ENCODE results near the gene RORC.
"Not testable (repeated sequence)": the region's sequence is repeated elsewhere in the genome, so short reads cannot be mapped to it uniquely, and the experiment has no call there.

Gene RORC

DNA sequence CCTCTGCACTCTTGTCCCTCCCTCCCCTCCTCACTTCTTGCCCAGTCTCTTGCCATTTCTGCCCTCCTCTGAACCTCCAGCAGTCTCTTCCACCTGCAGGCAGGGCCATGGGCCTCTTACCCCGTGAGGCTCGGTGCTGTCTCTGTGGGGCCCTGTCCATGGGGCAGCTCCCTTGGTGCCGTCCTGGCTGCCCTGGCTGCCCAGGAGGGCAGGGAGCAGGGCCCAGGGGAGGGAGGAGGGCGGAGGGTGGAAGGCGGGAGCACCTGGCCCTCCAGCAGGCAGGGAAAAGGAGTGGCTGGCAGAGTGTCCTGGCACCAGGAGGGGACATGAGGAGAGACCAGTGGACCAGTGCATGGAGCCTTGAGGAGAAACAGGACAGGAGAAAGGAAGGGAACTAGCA is at the start of gene RORC:
Gene RORC (minus strand): TSS at position 198 of the 400 bp plus-strand sequence. CDS start 38 bp downstream, at position 160.
- TF ChIP-seq, protein P1, sequence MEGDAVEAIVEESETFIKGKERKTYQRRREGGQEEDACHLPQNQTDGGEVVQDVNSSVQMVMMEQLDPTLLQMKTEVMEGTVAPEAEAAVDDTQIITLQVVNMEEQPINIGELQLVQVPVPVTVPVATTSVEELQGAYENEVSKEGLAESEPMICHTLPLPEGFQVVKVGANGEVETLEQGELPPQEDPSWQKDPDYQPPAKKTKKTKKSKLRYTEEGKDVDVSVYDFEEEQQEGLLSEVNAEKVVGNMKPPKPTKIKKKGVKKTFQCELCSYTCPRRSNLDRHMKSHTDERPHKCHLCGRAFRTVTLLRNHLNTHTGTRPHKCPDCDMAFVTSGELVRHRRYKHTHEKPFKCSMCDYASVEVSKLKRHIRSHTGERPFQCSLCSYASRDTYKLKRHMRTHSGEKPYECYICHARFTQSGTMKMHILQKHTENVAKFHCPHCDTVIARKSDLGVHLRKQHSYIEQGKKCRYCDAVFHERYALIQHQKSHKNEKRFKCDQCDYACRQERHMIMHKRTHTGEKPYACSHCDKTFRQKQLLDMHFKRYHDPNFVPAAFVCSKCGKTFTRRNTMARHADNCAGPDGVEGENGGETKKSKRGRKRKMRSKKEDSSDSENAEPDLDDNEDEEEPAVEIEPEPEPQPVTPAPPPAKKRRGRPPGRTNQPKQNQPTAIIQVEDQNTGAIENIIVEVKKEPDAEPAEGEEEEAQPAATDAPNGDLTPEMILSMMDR (IDR thresholded peaks at IDR 0.05; ENCODE audit: insufficient read depth, low read length, poor library complexity, severe bottlenecking), result no peak
- Histone ChIP-seq H3K4me3 (replicated peaks; ENCODE audit: low read depth, low read length) (no peak within 1 kb of the TSS), H3K27me3 (replicated peaks; ENCODE audit: control insufficient read depth, insufficient read depth, low read length) (no peaks in the 10 kb centered on the region; the same call in 1 of the 2 replicates), H3K36me3 (ENCODE audit: control insufficient read depth, insufficient read depth, low read length) (no peaks in the 10 kb centered on the region)
- no peak for DNase-seq (ENCODE audit: extremely low read depth, insufficient read length)

GRCh38 chr1:151875419-151876097 is 44.0 kb upstream of the RORC start:
- H3K27me3 ChIP-seq (replicated peaks; ENCODE audit: control insufficient read depth, insufficient read depth, low read length), result no peaks in the 10 kb centered on the region
- no peak for DNase-seq (ENCODE audit: extremely low read depth, insufficient read length)
- no peak overlapping the region for H3K4me3 ChIP-seq (replicated peaks; ENCODE audit: low read depth, low read length)
- H3K36me3 ChIP-seq (ENCODE audit: control insufficient read depth, insufficient read depth, low read length), result peaks cover 2% of the 10 kb centered on the region
- TF ChIP-seq, protein P1 (IDR thresholded peaks at IDR 0.05; ENCODE audit: insufficient read depth, low read length, poor library complexity, severe bottlenecking), result no peak

DNA sequence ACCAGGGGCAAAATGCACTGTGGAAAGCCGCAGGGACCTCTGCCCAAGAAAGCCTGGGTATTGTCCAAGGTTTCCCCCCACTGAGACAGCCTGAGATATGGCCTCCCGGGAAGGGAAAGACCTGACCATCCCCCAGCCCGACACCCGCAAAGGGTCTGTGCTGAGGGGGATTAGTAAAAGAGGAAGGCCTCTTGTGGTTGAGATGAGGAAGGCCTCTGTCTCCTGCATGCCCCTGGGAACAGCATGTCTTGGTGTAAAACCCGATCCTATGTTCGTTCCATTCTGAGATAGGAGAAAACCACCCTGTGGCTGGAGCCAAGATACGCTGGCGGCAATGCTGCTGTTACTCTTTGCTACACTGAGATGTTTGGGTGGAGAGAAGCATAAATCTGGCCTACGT is 41.2 kb upstream of the RORC start:
- H3K27me3 ChIP-seq (replicated peaks; ENCODE audit: control insufficient read depth, insufficient read depth, low read length); H3K4me3 ChIP-seq (replicated peaks; ENCODE audit: low read depth, low read length); DNase-seq (ENCODE audit: extremely low read depth, insufficient read length); H3K36me3 ChIP-seq (ENCODE audit: control insufficient read depth, insufficient read depth, low read length): not testable (repeated sequence)

GRCh38 chr1:151871284-151872030 is 39.9 kb upstream of the RORC start:
- no peak for DNase-seq (ENCODE audit: extremely low read depth, insufficient read length)
- TF ChIP-seq, protein P1 (IDR thresholded peaks at IDR 0.05; ENCODE audit: insufficient read depth, low read length, poor library complexity, severe bottlenecking), result no peak
- Histone ChIP-seq H3K4me3 (replicated peaks; ENCODE audit: low read depth, low read length) (no peak overlapping the region), H3K36me3 (ENCODE audit: control insufficient read depth, insufficient read depth, low read length) (no peaks in the 10 kb centered on the region; the same call in 1 of the 2 replicates), H3K27me3 (replicated peaks; ENCODE audit: control insufficient read depth, insufficient read depth, low read length) (no peaks in the 10 kb centered on the region)

GRCh38 chr1:151868486-151868885 is 36.9 kb upstream of the RORC start:
- H3K4me3 ChIP-seq (replicated peaks; ENCODE audit: low read depth, low read length), result no peak overlapping the region
- no peaks in the 10 kb centered on the region; the same call in none of the 2 replicates for H3K27me3 ChIP-seq (replicated peaks; ENCODE audit: control insufficient read depth, insufficient read depth, low read length)
- TF ChIP-seq, protein P1 (IDR thresholded peaks at IDR 0.05; ENCODE audit: insufficient read depth, low read length, poor library complexity, severe bottlenecking), result no peak
- H3K36me3 ChIP-seq (ENCODE audit: control insufficient read depth, insufficient read depth, low read length), result no peaks in the 10 kb centered on the region
- no peak for DNase-seq (ENCODE audit: extremely low read depth, insufficient read length)

GRCh38 chr1:151867765-151868411 is 36.3 kb upstream of the RORC start:
- no peak overlapping the region for H3K4me3 ChIP-seq (replicated peaks; ENCODE audit: low read depth, low read length)
- H3K36me3 ChIP-seq (ENCODE audit: control insufficient read depth, insufficient read depth, low read length), result no peaks in the 10 kb centered on the region
- DNase-seq (ENCODE audit: extremely low read depth, insufficient read length), result no peak
- TF ChIP-seq, protein P1 (IDR thresholded peaks at IDR 0.05; ENCODE audit: insufficient read depth, low read length, poor library complexity, severe bottlenecking), result no peak
- no peaks in the 10 kb centered on the region; the same call in none of the 2 replicates for H3K27me3 ChIP-seq (replicated peaks; ENCODE audit: control insufficient read depth, insufficient read depth, low read length)
